SK-N-SH (cell line): ENCODE results near the gene RNPEPL1. TPM values are rescaled to one million over a fixed set of nuclear protein-coding genes. Genes with fewer than 3 reads are reported as not detected.

Source experiments
- CTCF ChIA-PET: fragments of 300-600, 350-600 bp; formaldehyde crosslinking; extraction: SDS; loops from one replicate; lab custom pipeline; 2021; lab: Yijun Ruan, JAX
- POLR2A ChIA-PET: fragments of 350-600 bp; sonication (Branson Sonifier 250); formaldehyde crosslinking; extraction: SDS; loops from one replicate; lab custom pipeline; 2020; ENCODE audit warnings: antibody characterized with exemption, inconsistent platforms; lab: Yijun Ruan, JAX
- DNase-seq: peaks from one replicate; pipeline ENCODE4 v3.0.0; 2012
- H2AFZ ChIP-seq: fragments of 200-600 bp; sonication (generic); 2 replicates; pipeline ENCODE4 v1.8.1; 2016; ENCODE audit warnings: antibody characterized with exemption, mild to moderate bottlenecking, low read depth
- H3F3A ChIP-seq: fragments of 200-600 bp; sonication (generic); replicated peaks from 2 replicates; pipeline ENCODE3; 2016; ENCODE audit warnings: antibody characterized with exemption, mild to moderate bottlenecking; ENCODE audit not compliant: insufficient read depth
- H3K27ac ChIP-seq, 2 experiments: fragments of 200-500 bp in 1 of 2; fragments of 200-600 bp in 1 of 2; sonication (Bioruptor generic) in 1 of 2; sonication (generic), shearing (Covaris generic) in 1 of 2; 2 replicates each; pipeline versions ENCODE4 v1.5.1 to v1.6.1; 2014 to 2016; ENCODE audit warnings: low read depth in 2 of 2, inconsistent platforms in 1 of 2, low read length in 1 of 2, mild to moderate bottlenecking in 1 of 2, mixed read lengths in 1 of 2
- H3K27me3 ChIP-seq: fragments of 200-600 bp; sonication (generic), shearing (Covaris generic); 2 replicates; pipeline ENCODE4 v1.6.1; 2016; ENCODE audit warnings: mixed run types; ENCODE audit not compliant: insufficient read depth
- H3K36me3 ChIP-seq, 2 experiments: fragments of 200-500 bp in 1 of 2; fragments of 200-600 bp in 1 of 2; sonication (Bioruptor generic) in 1 of 2; sonication (generic) in 1 of 2; replicated peaks in 1 of 2; 2 replicates each; pipeline versions ENCODE3 to v1.5.1; 2014 to 2016; ENCODE audit warnings: low read length in 1 of 2, mild to moderate bottlenecking in 1 of 2; ENCODE audit not compliant: insufficient read depth in 2 of 2, control insufficient read depth in 1 of 2
- H3K4me1 ChIP-seq, 2 experiments: fragments of 200-500 bp in 1 of 2; fragments of 200-600 bp in 1 of 2; sonication (Bioruptor generic) in 1 of 2; sonication (generic), shearing (Covaris generic) in 1 of 2; 2 replicates each; pipeline versions ENCODE4 v1.5.1 to v1.6.1; 2014 to 2016; ENCODE audit warnings: low read depth in 1 of 2, low read length in 1 of 2, mixed run types in 1 of 2; ENCODE audit not compliant: insufficient read depth in 2 of 2, control insufficient read depth in 1 of 2
- H3K4me2 ChIP-seq: fragments of 200-600 bp; sonication (generic), shearing (Covaris generic); 2 replicates; pipeline ENCODE4 v1.6.1; 2017; ENCODE audit warnings: mixed run types
- H3K4me3 ChIP-seq, 2 experiments: fragments of 200-500 bp in 1 of 2; fragments of 200-600 bp in 1 of 2; sonication (Bioruptor generic) in 1 of 2; sonication (generic), shearing (Covaris generic) in 1 of 2; 2 replicates each; pipeline versions ENCODE4 v1.5.1 to v1.8.1; 2014 to 2016; ENCODE audit warnings: low read depth in 2 of 2, inconsistent platforms in 1 of 2, low read length in 1 of 2, mild to moderate bottlenecking in 1 of 2, mixed read lengths in 1 of 2, moderate library complexity in 1 of 2
- H3K79me2 ChIP-seq: fragments of 200-600 bp; sonication (generic); 2 replicates; pipeline ENCODE4 v1.8.1; 2017; ENCODE audit warnings: mild to moderate bottlenecking; ENCODE audit not compliant: insufficient read depth
- H3K9ac ChIP-seq: fragments of 200-600 bp; sonication (generic); 2 replicates; pipeline ENCODE4 v1.6.1; 2017; ENCODE audit warnings: mixed run types
- H3K9me2 ChIP-seq: fragments of 200-600 bp; sonication (generic); 2 replicates; pipeline ENCODE4 v1.6.1; 2017; ENCODE audit warnings: mixed run types
- H3K9me3 ChIP-seq: fragments of 200-600 bp; sonication (generic); 2 replicates; pipeline ENCODE4 v1.6.1; 2017; ENCODE audit warnings: mixed run types, mild to moderate bottlenecking, moderate library complexity
- H4K20me1 ChIP-seq: fragments of 200-600 bp; sonication (generic); 2 replicates; pipeline ENCODE4 v1.6.1; 2017; ENCODE audit warnings: mild to moderate bottlenecking, mixed run types; ENCODE audit not compliant: insufficient read depth
- ELF1 ChIP-seq: IDR thresholded peaks from 2 replicates; pipeline ENCODE4 v1.4.0; 2012
- EZH2phosphoT487 ChIP-seq: fragments of 200-600 bp; sonication (generic); IDR thresholded peaks from 2 replicates; pipeline ENCODE4 v1.6.1; 2017; ENCODE audit warnings: low read depth, mixed run types, mild to moderate bottlenecking, antibody characterized with exemption, moderate library complexity, borderline replicate concordance
- FOSL2 ChIP-seq: IDR thresholded peaks from 2 replicates; pipeline ENCODE4 v1.4.0; 2012; ENCODE audit warnings: low read depth, mild to moderate bottlenecking, moderate library complexity, borderline replicate concordance
- FOXJ3 ChIP-seq: sonication (generic); formaldehyde crosslinking; IDR thresholded peaks from 2 replicates; pipeline ENCODE4 v1.5.1; 2020; ENCODE audit warnings: mild to moderate bottlenecking, missing genetic modification reagents
- FOXM1 ChIP-seq: IDR thresholded peaks from 2 replicates; pipeline ENCODE4 v1.4.0; 2012; ENCODE audit warnings: low read depth, mild to moderate bottlenecking
- JUND ChIP-seq: IDR thresholded peaks from 2 replicates; pipeline ENCODE4 v1.4.0; 2012
- MXI1 ChIP-seq: IDR thresholded peaks from 2 replicates; pipeline ENCODE4 v1.6.1; 2012; ENCODE audit warnings: mild to moderate bottlenecking, low read depth, low read length, improper control_type of control experiment
- NFIC ChIP-seq: IDR thresholded peaks from 2 replicates; pipeline ENCODE4 v1.4.0; 2012; ENCODE audit warnings: borderline replicate concordance
- SIN3A ChIP-seq: IDR thresholded peaks from 2 replicates; pipeline ENCODE4 v1.6.1; 2012; ENCODE audit warnings: low read depth, mild to moderate bottlenecking, low read length, moderate library complexity, borderline replicate concordance
- SMC3 ChIP-seq: IDR thresholded peaks from 2 replicates; pipeline ENCODE4 v1.6.1; 2012; ENCODE audit warnings: low read depth, low read length, improper control_type of control experiment
- TAF1 ChIP-seq: IDR thresholded peaks from 2 replicates; pipeline ENCODE4 v1.6.1; 2012; ENCODE audit warnings: low read depth, mild to moderate bottlenecking, low read length, moderate library complexity, borderline replicate concordance
- TCF12 ChIP-seq: IDR thresholded peaks from 2 replicates; pipeline ENCODE4 v1.4.0; 2012
- YY1 ChIP-seq: IDR thresholded peaks from 2 replicates; pipeline ENCODE4 v1.4.0; 2012; ENCODE audit warnings: low read depth, mild to moderate bottlenecking
- WGBS: methylation state at CpG from one replicate; pipeline ENCODE4 v1.1.6; 2017; ENCODE audit warnings: low lambda C conversion rate; 5-methylcytosine and 5-hydroxymethylcytosine counted together
- polyA plus RNA-seq, 3 experiments: library from polyadenylated mRNA; depleted of rRNA; stranded (reverse); fragments of >200 nt; gene quantifications; 2 replicates each; pipeline ENCODE4 v1.2.3, GENCODE V29; 2012
- TF ChIP-seq, protein P1 (sequence below): IDR thresholded peaks from 2 replicates; pipeline ENCODE4 v1.4.0; 2012; ENCODE audit warnings: low read depth, borderline replicate concordance
- TF ChIP-seq, protein P2 (sequence below): fragments of 150-350 bp; IDR thresholded peaks from 2 replicates; pipeline ENCODE4 v1.6.1; 2016; ENCODE audit warnings: mild to moderate bottlenecking, low read depth, low read length
- TF ChIP-seq, protein P3 (sequence below): IDR thresholded peaks from 2 replicates; pipeline ENCODE4; 2012

The RNPEPL1 gene
- polyA plus RNA-seq, 1 of the 3 experiments (the other 2 are of a cell fraction), result 14.3 TPM

DNA sequence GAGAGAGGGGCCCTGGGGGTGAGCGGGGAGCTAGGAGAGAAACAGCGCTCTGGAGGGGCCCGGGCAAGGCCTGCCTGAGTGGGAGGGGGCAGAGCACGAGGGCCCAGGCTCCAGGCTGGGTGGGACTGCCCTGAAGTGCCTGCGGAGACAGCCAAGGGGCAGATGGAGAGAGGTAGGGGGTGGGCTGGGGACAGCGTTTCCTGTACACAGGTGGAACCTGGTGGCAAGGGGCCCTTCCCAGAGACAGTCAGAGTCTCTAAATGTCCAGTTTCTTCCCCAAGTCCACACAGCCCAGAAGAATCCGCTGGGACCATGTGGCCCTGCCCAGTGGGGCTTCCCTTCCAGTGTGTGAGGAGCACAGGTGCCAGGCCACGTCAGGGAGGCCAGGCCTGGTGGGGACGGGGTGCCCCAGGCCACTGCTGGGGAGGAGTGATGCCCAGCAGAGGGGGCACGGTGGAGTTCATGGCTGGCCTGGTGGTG lies 55.3 kb downstream of the RNPEPL1 start:
- H3K4me1 ChIP-seq, result peaks cover 0 to 25% of the 10 kb centered on the region in 2 experiments; a peak in 1 of 4 replicates
- no peaks in the 10 kb centered on the region for H3K36me3 ChIP-seq
- no peaks in the 10 kb centered on the region for H3F3A ChIP-seq
- H3K9me2 ChIP-seq, result no peaks in the 10 kb centered on the region
- no peaks in the 10 kb centered on the region for H3K9me3 ChIP-seq
- TF ChIP-seq EZH2phosphoT487 (no peak), FOXJ3 (no peak)
- TF ChIP-seq, protein P1, sequence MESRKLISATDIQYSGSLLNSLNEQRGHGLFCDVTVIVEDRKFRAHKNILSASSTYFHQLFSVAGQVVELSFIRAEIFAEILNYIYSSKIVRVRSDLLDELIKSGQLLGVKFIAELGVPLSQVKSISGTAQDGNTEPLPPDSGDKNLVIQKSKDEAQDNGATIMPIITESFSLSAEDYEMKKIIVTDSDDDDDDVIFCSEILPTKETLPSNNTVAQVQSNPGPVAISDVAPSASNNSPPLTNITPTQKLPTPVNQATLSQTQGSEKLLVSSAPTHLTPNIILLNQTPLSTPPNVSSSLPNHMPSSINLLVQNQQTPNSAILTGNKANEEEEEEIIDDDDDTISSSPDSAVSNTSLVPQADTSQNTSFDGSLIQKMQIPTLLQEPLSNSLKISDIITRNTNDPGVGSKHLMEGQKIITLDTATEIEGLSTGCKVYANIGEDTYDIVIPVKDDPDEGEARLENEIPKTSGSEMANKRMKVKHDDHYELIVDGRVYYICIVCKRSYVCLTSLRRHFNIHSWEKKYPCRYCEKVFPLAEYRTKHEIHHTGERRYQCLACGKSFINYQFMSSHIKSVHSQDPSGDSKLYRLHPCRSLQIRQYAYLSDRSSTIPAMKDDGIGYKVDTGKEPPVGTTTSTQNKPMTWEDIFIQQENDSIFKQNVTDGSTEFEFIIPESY, result no peak
- TF ChIP-seq, all 33 proteins: peak for 0
- 82% methylated on average over 4 of the region's 10 CpGs for WGBS
- ChIA-PET POLR2A (no interaction called here), CTCF (interaction anchor here (1.0 to 1.5 kb wide), 3 partner anchors 19 to 569 kb away, joined by 3 to 4 read pairs (median 3); no protein-coding TSS in a partner anchor)
- Histone ChIP-seq H3K4me3 (no peak overlapping the region), H3K4me2 (no peak overlapping the region), H4K20me1 (no peaks in the 10 kb centered on the region), H3K27ac (peak overlapping the region in 1 of 2 experiments; percentile 3; a peak in 1 of 4 replicates), H3K9ac (no peak overlapping the region), H3K27me3 (no peaks in the 10 kb centered on the region), H2AFZ (no peak overlapping the region), H3K79me2 (no peaks in the 10 kb centered on the region)
- DNase-seq, result no peak

DNA sequence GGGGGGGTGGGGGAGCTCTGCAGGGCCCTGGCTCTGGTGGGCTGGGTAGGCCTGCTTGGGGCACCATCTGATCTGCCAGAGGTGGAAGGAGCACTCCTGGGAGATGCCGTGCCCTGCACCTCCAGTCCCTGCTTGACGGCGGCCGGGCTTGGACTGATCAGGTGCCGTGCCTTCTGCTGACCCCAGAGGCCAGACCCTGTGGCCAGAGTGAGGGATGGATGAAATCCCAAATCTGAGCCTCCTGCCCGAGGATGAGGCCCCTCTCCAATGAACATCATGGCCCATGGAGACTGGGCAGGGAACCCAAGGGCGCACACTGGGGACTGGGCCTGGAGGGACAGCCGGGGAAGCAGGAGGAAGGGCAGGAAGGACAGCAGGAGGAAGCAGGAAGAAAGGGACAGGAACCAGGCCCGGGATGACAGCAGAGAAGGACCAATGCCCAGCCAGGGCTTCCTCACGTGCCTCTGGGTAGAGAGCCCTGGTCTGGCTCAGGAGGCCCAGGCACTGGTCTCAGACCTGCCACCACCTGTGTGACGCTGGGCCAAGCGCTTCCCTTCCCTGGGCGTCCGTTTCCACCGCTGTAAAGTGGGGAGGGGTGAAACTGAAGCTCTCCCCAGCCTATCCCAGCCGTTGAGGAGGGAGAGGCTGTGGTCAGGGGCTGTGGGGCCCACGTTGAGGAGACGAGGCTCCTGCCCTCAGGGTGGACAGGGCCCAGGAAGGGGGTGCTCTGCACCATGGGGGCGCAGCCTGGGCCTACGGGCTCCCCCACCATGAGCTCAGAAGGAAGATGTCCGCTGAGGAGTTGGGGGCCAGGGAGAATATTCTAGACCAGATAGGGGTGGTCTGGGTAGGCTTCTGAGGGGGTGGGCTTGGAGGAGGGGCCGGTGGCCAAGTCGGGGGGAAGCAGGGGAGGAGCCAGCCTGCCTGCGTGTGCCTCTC lies 56.0 kb downstream of the RNPEPL1 start:
- H3K4me3 ChIP-seq, result no peak overlapping the region
- no peaks in the 10 kb centered on the region for H3K79me2 ChIP-seq
- H3K4me2 ChIP-seq, result no peak overlapping the region
- H3K9me3 ChIP-seq, result no peaks in the 10 kb centered on the region
- H3K9me2 ChIP-seq, result no peaks in the 10 kb centered on the region
- H3K4me1 ChIP-seq, result peaks cover 0 to 25% of the 10 kb centered on the region in 2 experiments; a peak in 1 of 4 replicates
- TF ChIP-seq, protein P1, result no peak
- no peak for TF ChIP-seq NFIC
- TF ChIP-seq, protein P2, sequence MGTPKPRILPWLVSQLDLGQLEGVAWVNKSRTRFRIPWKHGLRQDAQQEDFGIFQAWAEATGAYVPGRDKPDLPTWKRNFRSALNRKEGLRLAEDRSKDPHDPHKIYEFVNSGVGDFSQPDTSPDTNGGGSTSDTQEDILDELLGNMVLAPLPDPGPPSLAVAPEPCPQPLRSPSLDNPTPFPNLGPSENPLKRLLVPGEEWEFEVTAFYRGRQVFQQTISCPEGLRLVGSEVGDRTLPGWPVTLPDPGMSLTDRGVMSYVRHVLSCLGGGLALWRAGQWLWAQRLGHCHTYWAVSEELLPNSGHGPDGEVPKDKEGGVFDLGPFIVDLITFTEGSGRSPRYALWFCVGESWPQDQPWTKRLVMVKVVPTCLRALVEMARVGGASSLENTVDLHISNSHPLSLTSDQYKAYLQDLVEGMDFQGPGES, result no peak
- no peak for TF ChIP-seq ELF1
- no peak for TF ChIP-seq JUND
- TF ChIP-seq SIN3A, result no peak
- TF ChIP-seq MXI1, result no peak
- no peak for TF ChIP-seq TAF1
- TF ChIP-seq TCF12, result no peak
- no peak for TF ChIP-seq FOSL2
- TF ChIP-seq FOXM1, result no peak
- TF ChIP-seq, protein P3, sequence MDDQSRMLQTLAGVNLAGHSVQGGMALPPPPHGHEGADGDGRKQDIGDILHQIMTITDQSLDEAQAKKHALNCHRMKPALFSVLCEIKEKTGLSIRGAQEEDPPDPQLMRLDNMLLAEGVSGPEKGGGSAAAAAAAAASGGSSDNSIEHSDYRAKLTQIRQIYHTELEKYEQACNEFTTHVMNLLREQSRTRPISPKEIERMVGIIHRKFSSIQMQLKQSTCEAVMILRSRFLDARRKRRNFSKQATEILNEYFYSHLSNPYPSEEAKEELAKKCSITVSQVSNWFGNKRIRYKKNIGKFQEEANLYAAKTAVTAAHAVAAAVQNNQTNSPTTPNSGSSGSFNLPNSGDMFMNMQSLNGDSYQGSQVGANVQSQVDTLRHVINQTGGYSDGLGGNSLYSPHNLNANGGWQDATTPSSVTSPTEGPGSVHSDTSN, result no peak
- TF ChIP-seq SMC3, result no peak
- no peak for TF ChIP-seq YY1
- peak overlapping the region in 1 of 2 experiments; percentile 29; a peak in 1 of 4 replicates for H3K27ac ChIP-seq
- no peak overlapping the region for H3K9ac ChIP-seq
- ChIA-PET CTCF (no interaction called here), POLR2A (no interaction called here)
- no peak overlapping the region for H2AFZ ChIP-seq
- H3K36me3 ChIP-seq, result no peaks in the 10 kb centered on the region
- 66% methylated on average over 12 of the region's 24 CpGs for WGBS
- no peaks in the 10 kb centered on the region for H3K27me3 ChIP-seq
- H3F3A ChIP-seq, result no peaks in the 10 kb centered on the region
- no peak for DNase-seq
- H4K20me1 ChIP-seq, result no peaks in the 10 kb centered on the region
